G401 (cell line): Measurements from ENCODE around the gene IQCF6. TPM values are rescaled to one million over a fixed set of nuclear protein-coding genes. Genes with fewer than 3 reads are reported as not detected.

ENCODE experiments used
- total RNA-seq: library from RNA; depleted of rRNA; stranded (reverse); fragments of >200 nt; shearing (Covaris generic); gene quantifications from 2 replicates; pipeline ENCODE4 v1.2.3, GENCODE V29; 2014; rRNA removed

Gene IQCF6
- total RNA-seq, 1 experiment from 2014 or later = not detected

Other genes starting within 250 kb of the IQCF6 start
- 11.9 and 13.1 TPM in 2 replicates for gene RAD54L2, start 240.5 kb downstream of the IQCF6 start, total RNA-seq
- gene TEX264, start 108.0 kb downstream of the IQCF6 start, total RNA-seq = 67.9 and 69.7 TPM in 2 replicates
- gene GRM2, start 72.2 kb downstream of the IQCF6 start, total RNA-seq = under 0.01 TPM in 1 of 2 replicates, not detected in the other
- gene IQCF2, start 82.4 kb upstream of the IQCF6 start, total RNA-seq = not detected in 2 replicates
- not detected in 2 replicates for gene IQCF5, start 96.4 kb upstream of the IQCF6 start, total RNA-seq
- not detected in 2 replicates for gene IQCF1, start 124.1 kb upstream of the IQCF6 start, total RNA-seq
- gene RRP9, start 162.7 kb upstream of the IQCF6 start, total RNA-seq = 80.6 and 87.0 TPM in 2 replicates
- 6.4 and 9.7 TPM in 2 replicates for gene PARP3, start 163.1 kb upstream of the IQCF6 start, total RNA-seq
- gene GPR62, start 176.1 kb upstream of the IQCF6 start, total RNA-seq = not detected in 2 replicates
- gene PCBP4, start 188.2 kb upstream of the IQCF6 start, total RNA-seq = 57.1 and 80.7 TPM in 2 replicates
- gene ABHD14B, start 194.8 kb upstream of the IQCF6 start, total RNA-seq = 6.5 and 9.9 TPM in 2 replicates
- 14.8 and 26.8 TPM in 2 replicates for gene ABHD14A, start 195.8 kb upstream of the IQCF6 start, total RNA-seq
- 103 and 242 TPM in 2 replicates for gene ACY1, start 204.3 kb upstream of the IQCF6 start, total RNA-seq
- gene RPL29, start 216.7 kb upstream of the IQCF6 start, total RNA-seq = 2,209 and 2,228 TPM in 2 replicates